Neural progenitor cell (in vitro differentiated cells): ENCODE data around the gene PLS3.

Source experiments
- EZH2 ChIP-seq: fragments of 200-600 bp; sonication (generic); IDR thresholded peaks from 2 replicates; pipeline ENCODE4 v1.6.1; 2017; ENCODE audit warnings: antibody characterized with exemption, mild to moderate bottlenecking, moderate library complexity
- TF ChIP-seq, protein P1 (sequence below): fragments of 200-600 bp; sonication (generic); IDR thresholded peaks from 2 replicates; pipeline ENCODE4 v1.5.1; 2017; ENCODE audit warnings: antibody characterized with exemption, mild to moderate bottlenecking

DNA sequence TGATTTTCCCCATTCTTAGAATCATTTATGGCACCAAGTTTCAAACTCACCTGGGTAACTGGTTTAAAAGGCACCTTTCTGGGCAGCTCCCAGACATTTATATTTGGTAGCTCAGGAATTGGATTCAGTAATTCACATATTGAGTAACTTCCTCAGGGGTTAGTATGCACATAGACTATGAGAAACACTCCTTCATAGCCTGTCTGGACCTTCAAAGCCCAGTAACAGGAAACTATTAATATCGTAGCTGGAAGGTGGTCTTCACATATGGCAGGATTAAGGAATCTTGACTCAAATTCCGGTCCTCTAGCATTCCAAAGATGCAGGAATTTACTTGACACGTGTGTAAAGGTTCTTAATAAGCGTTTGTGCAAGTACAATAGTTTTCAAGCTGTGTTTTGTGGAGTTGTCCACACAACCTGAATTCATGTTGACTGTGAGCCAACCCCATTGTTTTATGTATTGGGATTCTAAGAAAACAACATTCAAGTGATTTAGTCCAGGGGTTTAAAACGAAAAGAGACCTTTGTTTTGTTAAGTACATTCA is 78.4 kb downstream of the PLS3 start:
- no peak for TF ChIP-seq EZH2
- TF ChIP-seq, protein P1, sequence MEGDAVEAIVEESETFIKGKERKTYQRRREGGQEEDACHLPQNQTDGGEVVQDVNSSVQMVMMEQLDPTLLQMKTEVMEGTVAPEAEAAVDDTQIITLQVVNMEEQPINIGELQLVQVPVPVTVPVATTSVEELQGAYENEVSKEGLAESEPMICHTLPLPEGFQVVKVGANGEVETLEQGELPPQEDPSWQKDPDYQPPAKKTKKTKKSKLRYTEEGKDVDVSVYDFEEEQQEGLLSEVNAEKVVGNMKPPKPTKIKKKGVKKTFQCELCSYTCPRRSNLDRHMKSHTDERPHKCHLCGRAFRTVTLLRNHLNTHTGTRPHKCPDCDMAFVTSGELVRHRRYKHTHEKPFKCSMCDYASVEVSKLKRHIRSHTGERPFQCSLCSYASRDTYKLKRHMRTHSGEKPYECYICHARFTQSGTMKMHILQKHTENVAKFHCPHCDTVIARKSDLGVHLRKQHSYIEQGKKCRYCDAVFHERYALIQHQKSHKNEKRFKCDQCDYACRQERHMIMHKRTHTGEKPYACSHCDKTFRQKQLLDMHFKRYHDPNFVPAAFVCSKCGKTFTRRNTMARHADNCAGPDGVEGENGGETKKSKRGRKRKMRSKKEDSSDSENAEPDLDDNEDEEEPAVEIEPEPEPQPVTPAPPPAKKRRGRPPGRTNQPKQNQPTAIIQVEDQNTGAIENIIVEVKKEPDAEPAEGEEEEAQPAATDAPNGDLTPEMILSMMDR: no peak
